ENCODE data around the gene CATSPERZ. TPM values are rescaled to one million over a fixed set of nuclear protein-coding genes. Genes with fewer than 3 reads are reported as not detected.

CATSPERZ gene
- total and polyA plus RNA-seq, 9 of the 15 experiments (the other 6 are each of a cell fraction or from before 2014, with no cell fraction given) = 0.86 to 8.5 (median 3.5) TPM

- TF ChIP-seq HDAC1 (IDR thresholded peaks at IDR 0.05) (peak in 1 of 2 experiments; percentile 85; a peak in 2 of 4 replicates), THRAP3 (IDR thresholded peaks at IDR 0.05; ENCODE audit: borderline replicate concordance) (no peak), MEIS2 (IDR thresholded peaks at IDR 0.05; ENCODE audit: partially characterized antibody) (peak; percentile 99), POLR2B (IDR thresholded peaks at IDR 0.05; ENCODE audit: low read depth, partially characterized antibody) (no peak), GMEB1 (CRISPR knock-in tag; IDR thresholded peaks at IDR 0.05) (no peak), TAF9B (IDR thresholded peaks at IDR 0.05; ENCODE audit: partially characterized antibody) (peak; percentile 99), ZNF780A (CRISPR knock-in tag; IDR thresholded peaks at IDR 0.05) (no peak), SRSF3 (IDR thresholded peaks at IDR 0.05; ENCODE audit: insufficient read depth, low read length) (no peak), FOXJ3 (CRISPR knock-in tag; IDR thresholded peaks at IDR 0.05) (no peak), E2F3 (CRISPR knock-in tag; IDR thresholded peaks at IDR 0.05) (no peak), ETV1 (tag; conservative IDR thresholded peaks at IDR 0.05; ENCODE audit: low read depth) (peak; percentile 55; the same call in 1 of the 2 replicates), RCOR1 (IDR thresholded peaks at IDR 0.05; ENCODE audit: borderline replicate concordance in 1 of 2, low read depth in 2 of 2, low read length in 2 of 2) (peak; percentile 64 to 96; a peak in 3 of 4 replicates), ZNF408 (CRISPR knock-in tag; IDR thresholded peaks at IDR 0.05; ENCODE audit: low read depth) (no peak), MTA3 (IDR thresholded peaks at IDR 0.05; ENCODE audit: borderline replicate concordance) (peak; percentile 85), MED1 (CRISPR knock-in tag; IDR thresholded peaks at IDR 0.05; ENCODE audit: borderline replicate concordance) (no peak), ZEB2 (IDR thresholded peaks at IDR 0.05) (peak; percentile 98), ATF4 (CRISPR knock-in tag; IDR thresholded peaks at IDR 0.05) (0 out of 2 replicates have a peak, but pooled peaks have one; percentile 49)
These were observed 34.9 kb downstream of the CATSPERZ start (continued) for GRCh38 chr11:64334764-64335735.
